HEK293 (cell line): ENCODE data around the gene MRTFA.
A peak's percentile ranks its signal among the peaks of the same experiment; 100 is the strongest.

ENCODE experiments used
- CTCF ChIA-PET: fragments of 350-600 bp; formaldehyde crosslinking; extraction: SDS; loops from one replicate; lab custom pipeline; 2021; ENCODE audit warnings: antibody characterized with exemption; lab: Yijun Ruan, JAX
- POLR2A ChIA-PET: fragments of 300-600 bp; formaldehyde crosslinking; extraction: SDS; loops from one replicate; lab custom pipeline; 2020; ENCODE audit warnings: antibody characterized with exemption, inconsistent platforms; lab: Yijun Ruan, JAX
- H3K27ac ChIP-seq: fragments of 200-500 bp; sonication (Bioruptor generic); 2 replicates; pipeline ENCODE4 v1.5.1; 2014; ENCODE audit warnings: low read depth, low read length, control low read depth, inconsistent platforms; ENCODE audit errors: extremely low read depth
- H3K36me3 ChIP-seq, 2 experiments: fragments of 200-500 bp in 1 of 2; sonication (Bioruptor generic) in 1 of 2; 1 replicate in 1 of 2; 2 replicates in 1 of 2; pipeline ENCODE4 v1.5.1; 2014 to 2017; ENCODE audit warnings: inconsistent platforms in 2 of 2, low read length in 2 of 2; ENCODE audit not compliant: control insufficient read depth in 2 of 2, insufficient read depth in 1 of 2
- H3K4me1 ChIP-seq: fragments of 200-500 bp; sonication (Bioruptor generic); 2 replicates; pipeline ENCODE4 v1.5.1; 2014; ENCODE audit warnings: mild to moderate bottlenecking, low read length, inconsistent platforms; ENCODE audit not compliant: control insufficient read depth, insufficient read depth
- H3K4me3 ChIP-seq: 2 replicates; pipeline ENCODE4 v1.5.1; 2011; ENCODE audit warnings: low read depth, mild to moderate bottlenecking, control low read depth, low read length, moderate library complexity
- H3K9me3 ChIP-seq: fragments of 200-500 bp; sonication (Bioruptor generic); 2 replicates; pipeline ENCODE4 v1.5.1; 2014; ENCODE audit warnings: low read depth, low read length, inconsistent platforms; ENCODE audit not compliant: control insufficient read depth, insufficient read depth
- BCL6B ChIP-seq: fragments of 450-650 bp; formaldehyde crosslinking; IDR thresholded peaks from 2 replicates; pipeline ENCODE4 v1.5.1; 2017; ENCODE audit warnings: missing biosample characterization, missing genetic modification characterization
- GFI1B ChIP-seq: fragments of 450-650 bp; formaldehyde crosslinking; IDR thresholded peaks from 2 replicates; pipeline ENCODE4 v1.5.1; 2016; ENCODE audit warnings: missing biosample characterization, missing genetic modification characterization
- GLI2 ChIP-seq: fragments of 450-650 bp; formaldehyde crosslinking; IDR thresholded peaks from 2 replicates; pipeline ENCODE4; 2017; ENCODE audit warnings: missing biosample characterization, missing genetic modification characterization, low read depth, borderline replicate concordance
- KLF1 ChIP-seq: fragments of 450-650 bp; formaldehyde crosslinking; IDR thresholded peaks from 2 replicates; pipeline ENCODE4 v1.5.1; 2016; ENCODE audit warnings: missing biosample characterization, missing genetic modification characterization
- ZBTB17 ChIP-seq: fragments of 450-650 bp; formaldehyde crosslinking; IDR thresholded peaks from 2 replicates; pipeline ENCODE4 v1.5.1; 2016; ENCODE audit warnings: missing biosample characterization, missing genetic modification characterization
- ZFP3 ChIP-seq: fragments of 450-650 bp; formaldehyde crosslinking; IDR thresholded peaks from 2 replicates; pipeline ENCODE4 v1.5.1; 2016; ENCODE audit warnings: low read depth, missing biosample characterization, missing genetic modification characterization
- ZNF175 ChIP-seq: fragments of 450-650 bp; formaldehyde crosslinking; IDR thresholded peaks from 2 replicates; pipeline ENCODE4 v1.5.1; 2016; ENCODE audit warnings: missing biosample characterization, missing genetic modification characterization
- ZNF184 ChIP-seq: fragments of 450-650 bp; IDR thresholded peaks from 2 replicates; pipeline ENCODE4 v1.5.1; 2018; ENCODE audit warnings: missing biosample characterization, mild to moderate bottlenecking, missing genetic modification characterization
- ZNF302 ChIP-seq: fragments of 450-650 bp; formaldehyde crosslinking; IDR thresholded peaks from 2 replicates; pipeline ENCODE4 v1.5.1; 2016; ENCODE audit warnings: missing biosample characterization, missing genetic modification characterization, low read depth
- ZNF501 ChIP-seq: fragments of 450-650 bp; formaldehyde crosslinking; IDR thresholded peaks from 2 replicates; pipeline ENCODE4 v1.5.1; 2016; ENCODE audit warnings: missing biosample characterization, missing genetic modification characterization
- ZNF510 ChIP-seq: fragments of 450-650 bp; formaldehyde crosslinking; IDR thresholded peaks from 2 replicates; pipeline ENCODE4 v1.5.1; 2018; ENCODE audit warnings: mild to moderate bottlenecking, missing genetic modification characterization, missing biosample characterization; ENCODE audit not compliant: insufficient replicate concordance
- ZNF514 ChIP-seq: fragments of 450-650 bp; formaldehyde crosslinking; IDR thresholded peaks from 2 replicates; pipeline ENCODE4 v1.5.1; 2016; ENCODE audit warnings: missing biosample characterization, missing genetic modification characterization
- ZNF558 ChIP-seq: fragments of 450-650 bp; formaldehyde crosslinking; IDR thresholded peaks from 2 replicates; pipeline ENCODE4 v1.5.1; 2016; ENCODE audit warnings: missing biosample characterization, missing genetic modification characterization
- ZNF571 ChIP-seq: fragments of 450-650 bp; formaldehyde crosslinking; IDR thresholded peaks from 2 replicates; pipeline ENCODE4 v1.5.0; 2017; ENCODE audit warnings: missing biosample characterization, missing genetic modification characterization
- ZNF639 ChIP-seq: fragments of 450-650 bp; formaldehyde crosslinking; IDR thresholded peaks from 2 replicates; pipeline ENCODE4 v1.5.1; 2016; ENCODE audit warnings: missing biosample characterization, missing genetic modification characterization
- ZNF747 ChIP-seq: fragments of 450-650 bp; formaldehyde crosslinking; IDR thresholded peaks from 2 replicates; pipeline ENCODE4 v1.5.1; 2016; ENCODE audit warnings: missing biosample characterization, missing genetic modification characterization
- ZNF768 ChIP-seq: fragments of 450-650 bp; formaldehyde crosslinking; IDR thresholded peaks from 2 replicates; pipeline ENCODE4 v1.5.1; 2018; ENCODE audit warnings: missing biosample characterization, mild to moderate bottlenecking, missing genetic modification characterization
- ZNF792 ChIP-seq: fragments of 450-650 bp; formaldehyde crosslinking; IDR thresholded peaks from 2 replicates; pipeline ENCODE4 v1.5.1; 2016; ENCODE audit warnings: missing biosample characterization, missing genetic modification characterization
- ZNF837 ChIP-seq: fragments of 450-650 bp; formaldehyde crosslinking; IDR thresholded peaks from 2 replicates; pipeline ENCODE4 v1.5.1; 2016; ENCODE audit warnings: missing biosample characterization, missing genetic modification characterization
- TF ChIP-seq, protein P1 (sequence below): fragments of 450-650 bp; IDR thresholded peaks from 2 replicates; pipeline ENCODE4 v1.5.1; 2018; ENCODE audit warnings: missing biosample characterization, mild to moderate bottlenecking, missing genetic modification characterization
- TF ChIP-seq, protein P2 (sequence below): IDR thresholded peaks from 2 replicates; pipeline ENCODE4 v1.6.1; 2011; ENCODE audit warnings: mild to moderate bottlenecking, low read depth, low read length, borderline replicate concordance
- TF ChIP-seq, protein P3 (sequence below): fragments of 450-650 bp; formaldehyde crosslinking; IDR thresholded peaks from 2 replicates; pipeline ENCODE4 v1.5.1; 2016; ENCODE audit warnings: missing biosample characterization, missing genetic modification characterization
- TF ChIP-seq, protein P4 (sequence below): fragments of 450-650 bp; formaldehyde crosslinking; conservative IDR thresholded peaks from 2 replicates; pipeline ENCODE4 v1.5.1; 2016; ENCODE audit warnings: low read depth, missing biosample characterization, missing genetic modification characterization

The MRTFA gene

DNA sequence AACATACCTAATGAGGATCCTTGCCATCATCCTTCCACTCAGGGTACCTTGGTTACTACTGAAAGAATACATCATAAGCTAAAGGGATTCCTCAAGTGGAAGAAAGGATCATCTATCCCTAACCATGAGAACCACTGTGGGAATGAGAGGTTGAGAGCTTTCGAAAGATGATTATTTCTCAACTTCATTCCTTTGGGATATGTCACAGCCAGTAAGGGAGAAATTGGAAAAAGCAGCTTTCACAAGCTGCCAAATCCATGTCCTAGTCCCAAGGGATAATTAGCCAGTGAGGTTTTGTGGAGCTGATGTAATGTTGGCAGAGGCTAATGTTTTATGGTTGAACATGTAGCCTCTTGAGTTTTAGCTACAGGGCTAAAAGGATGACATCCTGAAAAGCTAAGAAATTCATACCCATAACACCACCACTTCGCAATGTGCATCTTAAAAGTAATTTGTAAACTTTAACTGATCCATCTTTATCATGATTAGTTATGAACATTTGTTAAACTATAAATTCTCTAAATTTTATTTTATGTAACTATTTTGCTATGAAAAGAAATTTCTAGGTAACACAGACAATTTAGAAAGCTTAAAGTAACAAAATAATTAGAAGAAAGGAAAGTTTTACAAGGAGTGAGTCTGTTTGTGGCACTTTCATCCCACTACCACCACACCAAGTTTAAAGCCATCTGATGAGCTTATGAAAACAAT lies 123.9 kb downstream of the MRTFA start (continued):
- TF ChIP-seq ZNF510 (tag by site-specific recombination) (no peak), ZBTB17 (tag by site-specific recombination) (peak; percentile 61), ZNF792 (no peak), ZNF184 (peak; percentile 77; the same call in 1 of the 2 replicates), ZFP3 (tag by site-specific recombination) (no peak), ZNF302 (tag by site-specific recombination) (no peak), ZNF514 (no peak), ZNF837 (tag by site-specific recombination) (no peak), ZNF747 (tag by site-specific recombination) (no peak), ZNF175 (no peak), ZNF558 (tag by site-specific recombination) (peak; percentile 72), ZNF571 (tag by site-specific recombination) (no peak), ZNF501 (tag by site-specific recombination) (no peak), KLF1 (no peak), ZNF639 (tag by site-specific recombination) (peak; percentile 67), GLI2 (tag by site-specific recombination) (0 out of 2 replicates have a peak, but pooled peaks have one; percentile 57), GFI1B (no peak)
- TF ChIP-seq, protein P1, sequence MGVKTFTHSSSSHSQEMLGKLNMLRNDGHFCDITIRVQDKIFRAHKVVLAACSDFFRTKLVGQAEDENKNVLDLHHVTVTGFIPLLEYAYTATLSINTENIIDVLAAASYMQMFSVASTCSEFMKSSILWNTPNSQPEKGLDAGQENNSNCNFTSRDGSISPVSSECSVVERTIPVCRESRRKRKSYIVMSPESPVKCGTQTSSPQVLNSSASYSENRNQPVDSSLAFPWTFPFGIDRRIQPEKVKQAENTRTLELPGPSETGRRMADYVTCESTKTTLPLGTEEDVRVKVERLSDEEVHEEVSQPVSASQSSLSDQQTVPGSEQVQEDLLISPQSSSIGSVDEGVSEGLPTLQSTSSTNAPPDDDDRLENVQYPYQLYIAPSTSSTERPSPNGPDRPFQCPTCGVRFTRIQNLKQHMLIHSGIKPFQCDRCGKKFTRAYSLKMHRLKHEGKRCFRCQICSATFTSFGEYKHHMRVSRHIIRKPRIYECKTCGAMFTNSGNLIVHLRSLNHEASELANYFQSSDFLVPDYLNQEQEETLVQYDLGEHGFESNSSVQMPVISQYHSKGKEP (tag by site-specific recombination), result peak; percentile 54
- TF ChIP-seq, protein P2, sequence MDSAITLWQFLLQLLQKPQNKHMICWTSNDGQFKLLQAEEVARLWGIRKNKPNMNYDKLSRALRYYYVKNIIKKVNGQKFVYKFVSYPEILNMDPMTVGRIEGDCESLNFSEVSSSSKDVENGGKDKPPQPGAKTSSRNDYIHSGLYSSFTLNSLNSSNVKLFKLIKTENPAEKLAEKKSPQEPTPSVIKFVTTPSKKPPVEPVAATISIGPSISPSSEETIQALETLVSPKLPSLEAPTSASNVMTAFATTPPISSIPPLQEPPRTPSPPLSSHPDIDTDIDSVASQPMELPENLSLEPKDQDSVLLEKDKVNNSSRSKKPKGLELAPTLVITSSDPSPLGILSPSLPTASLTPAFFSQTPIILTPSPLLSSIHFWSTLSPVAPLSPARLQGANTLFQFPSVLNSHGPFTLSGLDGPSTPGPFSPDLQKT, result no peak

DNA sequence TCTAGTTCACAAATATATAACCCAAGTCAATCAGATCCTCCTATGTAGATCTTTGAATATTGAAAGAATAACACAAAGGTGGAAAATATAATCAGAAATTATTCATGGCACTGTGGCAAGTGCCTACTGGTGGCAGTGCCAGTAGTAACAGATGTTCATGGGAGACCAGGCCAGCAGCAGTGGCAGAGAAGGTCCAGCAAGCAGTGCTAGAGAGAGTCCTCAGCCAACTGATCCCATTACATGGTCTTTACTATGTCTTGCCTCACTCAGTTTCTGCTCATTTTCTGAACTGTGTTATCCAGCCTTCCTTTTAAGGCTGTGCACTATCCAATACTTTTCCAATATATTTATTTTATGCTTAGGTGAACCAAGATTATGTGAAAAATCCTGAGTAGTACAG lies 124.9 kb downstream of the MRTFA start:
- ChIA-PET POLR2A (no interaction called here), CTCF (interaction anchor here (0.9 to 2.1 kb wide), 6 partner anchors 10 to 75 kb away, joined by 3 to 15 read pairs (median 4); no protein-coding TSS in a partner anchor)

More for the DNA sequence above, 124.9 kb downstream of the MRTFA start:
- Histone ChIP-seq H3K4me1 (peaks cover 45% of the 10 kb centered on the region), H3K36me3 (no peaks in the 10 kb centered on the region; a peak in 1 of 3 replicates), H3K9me3 (no peaks in the 10 kb centered on the region), H3K27ac (peak overlapping the region; percentile 29; the same call in 1 of the 2 replicates), H3K4me3 (no peak overlapping the region)
- TF ChIP-seq, protein P3, sequence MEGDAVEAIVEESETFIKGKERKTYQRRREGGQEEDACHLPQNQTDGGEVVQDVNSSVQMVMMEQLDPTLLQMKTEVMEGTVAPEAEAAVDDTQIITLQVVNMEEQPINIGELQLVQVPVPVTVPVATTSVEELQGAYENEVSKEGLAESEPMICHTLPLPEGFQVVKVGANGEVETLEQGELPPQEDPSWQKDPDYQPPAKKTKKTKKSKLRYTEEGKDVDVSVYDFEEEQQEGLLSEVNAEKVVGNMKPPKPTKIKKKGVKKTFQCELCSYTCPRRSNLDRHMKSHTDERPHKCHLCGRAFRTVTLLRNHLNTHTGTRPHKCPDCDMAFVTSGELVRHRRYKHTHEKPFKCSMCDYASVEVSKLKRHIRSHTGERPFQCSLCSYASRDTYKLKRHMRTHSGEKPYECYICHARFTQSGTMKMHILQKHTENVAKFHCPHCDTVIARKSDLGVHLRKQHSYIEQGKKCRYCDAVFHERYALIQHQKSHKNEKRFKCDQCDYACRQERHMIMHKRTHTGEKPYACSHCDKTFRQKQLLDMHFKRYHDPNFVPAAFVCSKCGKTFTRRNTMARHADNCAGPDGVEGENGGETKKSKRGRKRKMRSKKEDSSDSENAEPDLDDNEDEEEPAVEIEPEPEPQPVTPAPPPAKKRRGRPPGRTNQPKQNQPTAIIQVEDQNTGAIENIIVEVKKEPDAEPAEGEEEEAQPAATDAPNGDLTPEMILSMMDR, result peak; percentile 39; the same call in 1 of the 2 replicates
- TF ChIP-seq, protein P4, sequence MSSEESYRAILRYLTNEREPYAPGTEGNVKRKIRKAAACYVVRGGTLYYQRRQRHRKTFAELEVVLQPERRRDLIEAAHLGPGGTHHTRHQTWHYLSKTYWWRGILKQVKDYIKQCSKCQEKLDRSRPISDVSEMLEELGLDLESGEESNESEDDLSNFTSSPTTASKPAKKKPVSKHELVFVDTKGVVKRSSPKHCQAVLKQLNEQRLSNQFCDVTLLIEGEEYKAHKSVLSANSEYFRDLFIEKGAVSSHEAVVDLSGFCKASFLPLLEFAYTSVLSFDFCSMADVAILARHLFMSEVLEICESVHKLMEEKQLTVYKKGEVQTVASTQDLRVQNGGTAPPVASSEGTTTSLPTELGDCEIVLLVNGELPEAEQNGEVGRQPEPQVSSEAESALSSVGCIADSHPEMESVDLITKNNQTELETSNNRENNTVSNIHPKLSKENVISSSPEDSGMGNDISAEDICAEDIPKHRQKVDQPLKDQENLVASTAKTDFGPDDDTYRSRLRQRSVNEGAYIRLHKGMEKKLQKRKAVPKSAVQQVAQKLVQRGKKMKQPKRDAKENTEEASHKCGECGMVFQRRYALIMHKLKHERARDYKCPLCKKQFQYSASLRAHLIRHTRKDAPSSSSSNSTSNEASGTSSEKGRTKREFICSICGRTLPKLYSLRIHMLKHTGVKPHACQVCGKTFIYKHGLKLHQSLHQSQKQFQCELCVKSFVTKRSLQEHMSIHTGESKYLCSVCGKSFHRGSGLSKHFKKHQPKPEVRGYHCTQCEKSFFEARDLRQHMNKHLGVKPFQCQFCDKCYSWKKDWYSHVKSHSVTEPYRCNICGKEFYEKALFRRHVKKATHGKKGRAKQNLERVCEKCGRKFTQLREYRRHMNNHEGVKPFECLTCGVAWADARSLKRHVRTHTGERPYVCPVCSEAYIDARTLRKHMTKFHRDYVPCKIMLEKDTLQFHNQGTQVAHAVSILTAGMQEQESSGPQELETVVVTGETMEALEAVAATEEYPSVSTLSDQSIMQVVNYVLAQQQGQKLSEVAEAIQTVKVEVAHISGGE (tag by site-specific recombination), result no peak
- TF ChIP-seq ZNF768, result no peak
- TF ChIP-seq BCL6B, result no peak
